HEK293T (cell line): ENCODE data around the gene EIF2AK3.

Experiments used
- BHLHE40 ChIP-seq: fragments of 450-650 bp; IDR thresholded peaks from 2 replicates; pipeline ENCODE4 v1.6.1; 2016; ENCODE audit warnings: mild to moderate bottlenecking, moderate library complexity, borderline replicate concordance
- FOXA1 ChIP-seq: fragments of 450-650 bp; IDR thresholded peaks from 2 replicates; pipeline ENCODE4 v1.6.1; 2016; ENCODE audit warnings: mild to moderate bottlenecking
- HDGF ChIP-seq: fragments of 450-650 bp; IDR thresholded peaks from 2 replicates; pipeline ENCODE4 v1.6.1; 2017; ENCODE audit warnings: antibody characterized with exemption, borderline replicate concordance
- LEF1 ChIP-seq: fragments of 450-650 bp; IDR thresholded peaks from 2 replicates; pipeline ENCODE4 v1.6.1; 2017; ENCODE audit warnings: mild to moderate bottlenecking, borderline replicate concordance
- NFRKB ChIP-seq: fragments of 450-650 bp; IDR thresholded peaks from 2 replicates; pipeline ENCODE4 v1.6.1; 2016; ENCODE audit warnings: mild to moderate bottlenecking, moderate library complexity
- PKNOX1 ChIP-seq: fragments of 450-650 bp; IDR thresholded peaks from 2 replicates; pipeline ENCODE4 v1.6.1; 2016
- SP1 ChIP-seq: fragments of 450-650 bp; IDR thresholded peaks from 2 replicates; pipeline ENCODE4 v1.6.1; 2017
- TARDBP ChIP-seq: fragments of 450-650 bp; IDR thresholded peaks from 2 replicates; pipeline ENCODE4 v1.6.1; 2016
- ZNF384 ChIP-seq: fragments of 450-650 bp; IDR thresholded peaks from 2 replicates; pipeline ENCODE4 v1.6.1; 2016

GRCh38 chr2:88602022-88602421, 25.2 kb downstream of the EIF2AK3 start:
- no peak for TF ChIP-seq HDGF
- TF ChIP-seq SP1: no peak
- TF ChIP-seq FOXA1: no peak
- TF ChIP-seq NFRKB: no peak
- no peak for TF ChIP-seq BHLHE40
- no peak for TF ChIP-seq PKNOX1
- TF ChIP-seq ZNF384: no peak
- TF ChIP-seq TARDBP: no peak
- TF ChIP-seq LEF1: no peak
